ENCODE measurements around the gene SH2D2A.

GRCh38 chr1:156773607-156774006, 43.0 kb downstream of the SH2D2A start:
- TF ChIP-seq POLR2AphosphoS5 (IDR thresholded peaks at IDR 0.05) (no peak), CTCF (IDR thresholded peaks at IDR 0.05) (no peak)
